Measurements from ENCODE around the gene HOXB3.

DNA sequence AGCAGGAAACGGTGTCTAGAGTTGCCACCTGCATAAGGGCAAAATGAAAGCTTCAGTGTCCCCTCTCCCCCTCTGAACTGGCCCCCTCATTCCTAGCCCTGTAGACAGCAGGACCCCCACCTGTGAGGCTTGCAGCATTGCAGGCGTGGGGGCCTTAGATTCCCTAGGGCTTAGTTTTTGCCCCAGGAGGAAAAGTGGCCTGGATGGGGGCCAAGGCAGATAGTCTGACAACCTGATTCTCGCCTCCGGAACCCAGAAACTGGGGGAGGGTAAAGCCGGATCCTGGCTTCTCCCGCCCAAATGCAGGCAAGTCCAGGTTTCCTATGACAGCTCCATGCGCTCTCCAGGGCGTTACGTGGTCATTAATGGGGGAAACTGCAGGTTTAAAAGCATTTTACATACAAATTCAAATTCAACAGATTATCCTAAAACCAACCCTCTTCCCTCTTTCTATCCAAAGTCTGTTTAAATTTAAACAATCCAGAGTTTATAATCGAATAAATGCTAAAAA, 15.4 kb upstream of the HOXB3 start:
- TF ChIP-seq, protein P1, sequence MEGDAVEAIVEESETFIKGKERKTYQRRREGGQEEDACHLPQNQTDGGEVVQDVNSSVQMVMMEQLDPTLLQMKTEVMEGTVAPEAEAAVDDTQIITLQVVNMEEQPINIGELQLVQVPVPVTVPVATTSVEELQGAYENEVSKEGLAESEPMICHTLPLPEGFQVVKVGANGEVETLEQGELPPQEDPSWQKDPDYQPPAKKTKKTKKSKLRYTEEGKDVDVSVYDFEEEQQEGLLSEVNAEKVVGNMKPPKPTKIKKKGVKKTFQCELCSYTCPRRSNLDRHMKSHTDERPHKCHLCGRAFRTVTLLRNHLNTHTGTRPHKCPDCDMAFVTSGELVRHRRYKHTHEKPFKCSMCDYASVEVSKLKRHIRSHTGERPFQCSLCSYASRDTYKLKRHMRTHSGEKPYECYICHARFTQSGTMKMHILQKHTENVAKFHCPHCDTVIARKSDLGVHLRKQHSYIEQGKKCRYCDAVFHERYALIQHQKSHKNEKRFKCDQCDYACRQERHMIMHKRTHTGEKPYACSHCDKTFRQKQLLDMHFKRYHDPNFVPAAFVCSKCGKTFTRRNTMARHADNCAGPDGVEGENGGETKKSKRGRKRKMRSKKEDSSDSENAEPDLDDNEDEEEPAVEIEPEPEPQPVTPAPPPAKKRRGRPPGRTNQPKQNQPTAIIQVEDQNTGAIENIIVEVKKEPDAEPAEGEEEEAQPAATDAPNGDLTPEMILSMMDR (IDR thresholded peaks at IDR 0.05; ENCODE audit: poor library complexity, severe bottlenecking): no peak
- TF ChIP-seq TAF1 (IDR thresholded peaks at IDR 0.05; ENCODE audit: low read depth): no peak
- no peak for TF ChIP-seq POLR2AphosphoS5 (IDR thresholded peaks at IDR 0.05)
- TF ChIP-seq, protein P2, sequence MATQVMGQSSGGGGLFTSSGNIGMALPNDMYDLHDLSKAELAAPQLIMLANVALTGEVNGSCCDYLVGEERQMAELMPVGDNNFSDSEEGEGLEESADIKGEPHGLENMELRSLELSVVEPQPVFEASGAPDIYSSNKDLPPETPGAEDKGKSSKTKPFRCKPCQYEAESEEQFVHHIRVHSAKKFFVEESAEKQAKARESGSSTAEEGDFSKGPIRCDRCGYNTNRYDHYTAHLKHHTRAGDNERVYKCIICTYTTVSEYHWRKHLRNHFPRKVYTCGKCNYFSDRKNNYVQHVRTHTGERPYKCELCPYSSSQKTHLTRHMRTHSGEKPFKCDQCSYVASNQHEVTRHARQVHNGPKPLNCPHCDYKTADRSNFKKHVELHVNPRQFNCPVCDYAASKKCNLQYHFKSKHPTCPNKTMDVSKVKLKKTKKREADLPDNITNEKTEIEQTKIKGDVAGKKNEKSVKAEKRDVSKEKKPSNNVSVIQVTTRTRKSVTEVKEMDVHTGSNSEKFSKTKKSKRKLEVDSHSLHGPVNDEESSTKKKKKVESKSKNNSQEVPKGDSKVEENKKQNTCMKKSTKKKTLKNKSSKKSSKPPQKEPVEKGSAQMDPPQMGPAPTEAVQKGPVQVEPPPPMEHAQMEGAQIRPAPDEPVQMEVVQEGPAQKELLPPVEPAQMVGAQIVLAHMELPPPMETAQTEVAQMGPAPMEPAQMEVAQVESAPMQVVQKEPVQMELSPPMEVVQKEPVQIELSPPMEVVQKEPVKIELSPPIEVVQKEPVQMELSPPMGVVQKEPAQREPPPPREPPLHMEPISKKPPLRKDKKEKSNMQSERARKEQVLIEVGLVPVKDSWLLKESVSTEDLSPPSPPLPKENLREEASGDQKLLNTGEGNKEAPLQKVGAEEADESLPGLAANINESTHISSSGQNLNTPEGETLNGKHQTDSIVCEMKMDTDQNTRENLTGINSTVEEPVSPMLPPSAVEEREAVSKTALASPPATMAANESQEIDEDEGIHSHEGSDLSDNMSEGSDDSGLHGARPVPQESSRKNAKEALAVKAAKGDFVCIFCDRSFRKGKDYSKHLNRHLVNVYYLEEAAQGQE (IDR thresholded peaks at IDR 0.05; ENCODE audit: borderline replicate concordance): no peak
- no peak for TF ChIP-seq EZH2 (IDR thresholded peaks at IDR 0.05; ENCODE audit: borderline replicate concordance, insufficient read depth, low read length, poor library complexity, severe bottlenecking)
- no peak for TF ChIP-seq SMC3 (conservative IDR thresholded peaks at IDR 0.05; ENCODE audit: poor library complexity)
- no peak for TF ChIP-seq EP300 (conservative IDR thresholded peaks at IDR 0.05; ENCODE audit: poor library complexity, severe bottlenecking)

All from neural cell (in vitro differentiated cells).